Measurements from ENCODE around the gene PHTF1.

PHTF1 gene

DNA sequence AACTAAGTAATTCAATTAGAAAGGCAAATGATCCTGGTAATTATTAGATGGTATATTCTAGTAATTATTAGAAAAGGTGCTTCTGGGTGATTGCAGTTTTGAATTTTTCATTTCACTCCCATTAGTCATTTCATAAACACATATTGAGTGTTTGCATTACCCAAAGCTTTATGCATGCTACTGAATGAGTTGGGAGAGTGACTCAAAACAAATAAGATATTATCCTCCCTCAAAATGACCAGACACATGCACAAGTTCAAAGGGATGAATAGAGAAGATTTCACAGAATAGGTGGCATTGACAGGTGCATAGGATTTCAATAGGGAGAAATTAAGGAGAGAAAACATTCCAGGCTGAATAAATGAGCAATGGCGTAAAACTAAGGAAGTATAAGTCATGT, 84.7 kb downstream of the PHTF1 start:
- no peak for DNase-seq (ENCODE audit: low spot score)
- TF ChIP-seq, protein P1, sequence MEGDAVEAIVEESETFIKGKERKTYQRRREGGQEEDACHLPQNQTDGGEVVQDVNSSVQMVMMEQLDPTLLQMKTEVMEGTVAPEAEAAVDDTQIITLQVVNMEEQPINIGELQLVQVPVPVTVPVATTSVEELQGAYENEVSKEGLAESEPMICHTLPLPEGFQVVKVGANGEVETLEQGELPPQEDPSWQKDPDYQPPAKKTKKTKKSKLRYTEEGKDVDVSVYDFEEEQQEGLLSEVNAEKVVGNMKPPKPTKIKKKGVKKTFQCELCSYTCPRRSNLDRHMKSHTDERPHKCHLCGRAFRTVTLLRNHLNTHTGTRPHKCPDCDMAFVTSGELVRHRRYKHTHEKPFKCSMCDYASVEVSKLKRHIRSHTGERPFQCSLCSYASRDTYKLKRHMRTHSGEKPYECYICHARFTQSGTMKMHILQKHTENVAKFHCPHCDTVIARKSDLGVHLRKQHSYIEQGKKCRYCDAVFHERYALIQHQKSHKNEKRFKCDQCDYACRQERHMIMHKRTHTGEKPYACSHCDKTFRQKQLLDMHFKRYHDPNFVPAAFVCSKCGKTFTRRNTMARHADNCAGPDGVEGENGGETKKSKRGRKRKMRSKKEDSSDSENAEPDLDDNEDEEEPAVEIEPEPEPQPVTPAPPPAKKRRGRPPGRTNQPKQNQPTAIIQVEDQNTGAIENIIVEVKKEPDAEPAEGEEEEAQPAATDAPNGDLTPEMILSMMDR (IDR thresholded peaks at IDR 0.05; ENCODE audit: extremely low read depth, insufficient read depth, missing control alignments) = no peak
- in situ Hi-C loops (cut with MboI; ENCODE audit: low pct_unique_long_range_greater_than_20kb, low sequenced_read_pairs, unreplicated experiment) = no loop called here

DNA sequence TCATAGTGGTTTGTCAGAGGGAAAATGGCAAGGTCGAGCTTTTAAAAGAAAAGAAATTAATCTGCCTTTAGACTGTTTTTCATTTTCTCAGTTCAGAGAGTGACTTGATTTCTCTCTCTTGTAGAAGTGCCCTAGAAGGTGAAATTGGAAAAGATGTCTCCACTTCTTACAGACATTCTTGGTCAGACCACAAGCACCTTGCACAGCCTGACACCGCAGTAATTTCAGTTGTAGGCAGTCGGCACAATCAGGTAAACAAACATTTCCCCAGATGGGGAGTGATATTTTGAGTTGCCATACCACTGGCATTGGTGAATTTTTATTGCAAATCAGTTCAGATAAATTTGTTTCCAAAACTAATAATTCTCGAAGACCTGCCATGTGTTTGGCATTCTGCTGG, 86.8 kb downstream of the PHTF1 start:
- in situ Hi-C loops (cut with MboI; ENCODE audit: low pct_unique_long_range_greater_than_20kb, low sequenced_read_pairs, unreplicated experiment) = no loop called here
- TF ChIP-seq, protein P1 (IDR thresholded peaks at IDR 0.05; ENCODE audit: extremely low read depth, insufficient read depth, missing control alignments) = no peak
- DNase-seq (ENCODE audit: low spot score) = no peak

DNA sequence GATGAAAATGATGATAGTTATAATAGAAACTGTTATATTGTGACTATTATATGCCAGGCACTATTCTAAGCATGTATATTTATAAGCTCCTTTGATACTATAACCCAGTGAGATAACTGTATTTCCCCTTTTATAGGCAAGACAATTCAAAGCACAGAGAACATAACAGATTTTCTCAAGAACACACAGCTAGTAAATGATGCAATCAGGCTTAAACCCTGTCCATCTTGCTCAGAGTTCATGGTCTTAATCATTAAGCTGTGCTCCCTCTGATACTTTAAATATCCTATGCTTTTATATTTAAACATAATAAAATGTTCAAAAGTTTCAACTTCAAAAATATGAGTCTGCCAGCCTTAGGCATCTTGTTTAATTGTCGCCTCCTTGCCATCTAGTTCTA, 88.6 kb downstream of the PHTF1 start:
- DNase-seq (ENCODE audit: low spot score) = no peak
- TF ChIP-seq, protein P1 (IDR thresholded peaks at IDR 0.05; ENCODE audit: extremely low read depth, insufficient read depth, missing control alignments) = no peak
- in situ Hi-C loops (cut with MboI; ENCODE audit: low pct_unique_long_range_greater_than_20kb, low sequenced_read_pairs, unreplicated experiment) = no loop called here

DNA sequence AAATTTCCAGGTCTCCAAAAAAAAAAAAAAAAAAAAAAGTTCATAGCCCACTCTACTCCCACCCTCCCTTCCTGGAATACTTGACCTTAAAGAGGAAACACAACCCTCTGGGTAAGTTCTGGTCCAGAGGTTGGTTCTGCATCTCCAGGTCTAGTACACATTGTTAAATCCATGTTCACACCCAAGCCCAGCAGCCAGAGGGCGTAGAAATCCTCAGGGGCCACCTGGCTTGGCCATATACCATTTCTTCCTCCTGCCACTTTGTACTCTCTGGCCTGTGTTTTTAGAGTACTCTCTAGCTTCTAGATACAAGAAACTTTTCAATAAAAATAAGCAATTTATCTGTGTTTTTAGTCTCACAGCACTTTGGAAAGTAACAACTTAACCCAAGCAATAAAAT, 89.3 kb downstream of the PHTF1 start:
- DNase-seq (ENCODE audit: low spot score) = no peak
- in situ Hi-C loops (cut with MboI; ENCODE audit: low pct_unique_long_range_greater_than_20kb, low sequenced_read_pairs, unreplicated experiment) = no loop called here
- TF ChIP-seq, protein P1 (IDR thresholded peaks at IDR 0.05; ENCODE audit: extremely low read depth, insufficient read depth, missing control alignments) = no peak

DNA sequence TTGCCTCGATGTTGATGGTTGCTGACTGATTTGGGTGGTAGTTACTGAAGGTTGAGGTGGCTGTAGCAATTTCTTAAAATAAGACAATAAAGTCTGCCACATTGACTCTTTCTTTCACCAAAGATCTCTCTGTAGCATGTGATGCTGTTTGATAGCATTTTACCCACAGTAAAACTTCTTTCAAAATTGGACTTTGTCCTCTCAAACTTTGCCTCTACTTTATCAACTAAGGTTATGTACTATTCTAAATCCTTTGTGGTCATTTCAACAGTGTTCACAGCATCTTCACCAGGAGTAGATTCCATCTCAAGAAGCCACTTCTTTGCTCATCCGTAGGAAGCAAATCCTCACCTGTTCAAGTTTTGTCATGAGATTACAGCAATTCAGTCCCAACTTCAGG, 93.2 kb downstream of the PHTF1 start:
- in situ Hi-C loops (cut with MboI; ENCODE audit: low pct_unique_long_range_greater_than_20kb, low sequenced_read_pairs, unreplicated experiment) = no loop called here
- TF ChIP-seq, protein P1 (IDR thresholded peaks at IDR 0.05; ENCODE audit: extremely low read depth, insufficient read depth, missing control alignments) = no peak
- DNase-seq (ENCODE audit: low spot score) = no peak

DNA sequence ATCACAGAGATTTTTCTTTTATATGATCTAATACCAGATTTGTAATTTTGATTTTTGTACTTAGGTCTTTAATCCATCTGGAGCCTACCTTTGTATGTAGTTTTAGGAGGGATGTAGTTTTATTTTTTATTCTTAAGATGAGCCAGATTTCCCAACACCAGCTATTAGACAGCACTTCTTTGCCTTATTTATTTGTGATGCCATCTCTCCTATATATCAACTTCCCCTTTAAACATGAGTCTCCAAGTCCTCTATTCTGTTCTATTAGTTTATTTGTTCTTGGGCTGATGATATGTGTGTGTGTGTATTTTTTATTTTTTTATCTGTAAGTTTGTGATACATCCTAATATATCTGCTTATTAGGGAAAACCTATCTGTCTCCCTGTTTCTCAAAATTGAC, 94.2 kb downstream of the PHTF1 start:
- DNase-seq (ENCODE audit: low spot score) = no peak
- in situ Hi-C loops (cut with MboI; ENCODE audit: low pct_unique_long_range_greater_than_20kb, low sequenced_read_pairs, unreplicated experiment) = no loop called here
- TF ChIP-seq, protein P1 (IDR thresholded peaks at IDR 0.05; ENCODE audit: extremely low read depth, insufficient read depth, missing control alignments) = no peak
